Measurements from ENCODE around the gene ZSWIM8. TPM values are rescaled to one million over a fixed set of nuclear protein-coding genes. Genes with fewer than 3 reads are reported as not detected.

ZSWIM8 gene
- polyA plus RNA-seq, 1 donor (not counting 4 experiments of a cell fraction or from before 2014, with no cell fraction given): 34.2 TPM

DNA sequence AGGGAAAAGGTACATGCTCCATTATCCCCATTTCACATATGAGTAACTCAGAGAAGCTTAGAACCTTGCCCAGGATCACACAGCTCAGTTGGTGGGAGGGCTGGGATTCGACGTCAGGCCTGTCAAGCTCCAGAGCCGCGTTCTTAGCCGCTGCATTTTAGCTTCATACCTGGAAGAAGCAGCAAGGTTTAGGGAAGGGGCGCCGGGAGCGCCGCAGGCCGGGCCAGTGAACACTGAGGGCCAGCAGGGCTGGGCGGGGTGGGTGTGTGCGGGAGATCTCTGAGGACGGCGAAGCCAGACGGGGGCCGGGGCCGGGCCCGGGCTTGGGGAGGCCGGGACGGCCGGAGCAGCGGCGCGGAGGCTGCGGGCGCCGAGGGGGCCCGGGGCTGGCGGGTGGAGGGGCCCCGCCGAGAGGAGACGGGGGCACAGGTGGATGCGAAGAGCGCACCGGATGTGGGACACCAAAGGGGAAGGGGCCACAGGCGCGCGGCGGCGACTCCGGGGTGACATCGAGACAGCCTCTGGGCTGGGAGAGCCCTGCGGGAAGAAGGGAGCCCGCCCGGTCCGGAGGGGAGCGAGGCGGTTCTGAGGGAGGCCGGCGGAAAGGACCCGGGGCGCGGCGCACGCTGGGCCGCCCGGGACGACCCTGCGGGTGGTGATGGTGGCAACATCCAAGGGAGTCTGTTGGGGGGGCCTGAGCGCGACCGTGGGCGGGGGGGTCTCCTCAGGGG, 25.5 kb downstream of the ZSWIM8 start:
- H3K9me3 ChIP-seq (ENCODE audit: control insufficient read depth, low read depth, low read length): no peaks in the 10 kb centered on the region
- TF ChIP-seq, protein P1, sequence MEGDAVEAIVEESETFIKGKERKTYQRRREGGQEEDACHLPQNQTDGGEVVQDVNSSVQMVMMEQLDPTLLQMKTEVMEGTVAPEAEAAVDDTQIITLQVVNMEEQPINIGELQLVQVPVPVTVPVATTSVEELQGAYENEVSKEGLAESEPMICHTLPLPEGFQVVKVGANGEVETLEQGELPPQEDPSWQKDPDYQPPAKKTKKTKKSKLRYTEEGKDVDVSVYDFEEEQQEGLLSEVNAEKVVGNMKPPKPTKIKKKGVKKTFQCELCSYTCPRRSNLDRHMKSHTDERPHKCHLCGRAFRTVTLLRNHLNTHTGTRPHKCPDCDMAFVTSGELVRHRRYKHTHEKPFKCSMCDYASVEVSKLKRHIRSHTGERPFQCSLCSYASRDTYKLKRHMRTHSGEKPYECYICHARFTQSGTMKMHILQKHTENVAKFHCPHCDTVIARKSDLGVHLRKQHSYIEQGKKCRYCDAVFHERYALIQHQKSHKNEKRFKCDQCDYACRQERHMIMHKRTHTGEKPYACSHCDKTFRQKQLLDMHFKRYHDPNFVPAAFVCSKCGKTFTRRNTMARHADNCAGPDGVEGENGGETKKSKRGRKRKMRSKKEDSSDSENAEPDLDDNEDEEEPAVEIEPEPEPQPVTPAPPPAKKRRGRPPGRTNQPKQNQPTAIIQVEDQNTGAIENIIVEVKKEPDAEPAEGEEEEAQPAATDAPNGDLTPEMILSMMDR (optimal IDR thresholded peaks at IDR 0.05 in 1 of 3, IDR thresholded peaks at IDR 0.05 in 1 of 3, conservative IDR thresholded peaks at IDR 0.05 in 1 of 3; ENCODE audit: extremely low read depth in 1 of 3, insufficient read depth in 2 of 3, low read length in 3 of 3): no peak
- TF ChIP-seq EZH2 (IDR thresholded peaks at IDR 0.05; ENCODE audit: low read length): no peak
- H3K36me3 ChIP-seq (ENCODE audit: control insufficient read depth in 2 of 2, extremely low read depth in 1 of 2, insufficient read depth in 2 of 2, low read length in 2 of 2): peaks cover 22 to 29% of the 10 kb centered on the region in 2 experiments
- peak overlapping the region; percentile 92 for H3K4me2 ChIP-seq (ENCODE audit: control insufficient read depth, extremely low read depth, insufficient read depth, low read depth, low read length)
- no peaks in the 10 kb centered on the region for H3K4me1 ChIP-seq (ENCODE audit: control insufficient read depth, extremely low read depth, insufficient read depth, low read length)
- no peaks in the 10 kb centered on the region for H4K20me1 ChIP-seq (ENCODE audit: control insufficient read depth, extremely low read depth, insufficient read depth, low read length)
- no peak for DNase-seq (ENCODE audit: low read depth, low spot score)
- peak overlapping the region; percentile 82 for H3K9ac ChIP-seq (ENCODE audit: control insufficient read depth, extremely low read depth, insufficient read depth, low read length)
- peaks cover 3% of the 10 kb centered on the region for H3K79me2 ChIP-seq (ENCODE audit: control insufficient read depth, insufficient read depth, low read length)
- H2AFZ ChIP-seq (ENCODE audit: control insufficient read depth, low read length): peak overlapping the region; percentile 59
- H3K27ac ChIP-seq (ENCODE audit: control insufficient read depth, insufficient read depth, low read length): peak overlapping the region; percentile 62
- peak overlapping the region; percentile 73 to 79 (median 76) for H3K4me3 ChIP-seq (ENCODE audit: control insufficient read depth in 2 of 3, extremely low read depth in 1 of 3, insufficient read depth in 2 of 3, low read depth in 1 of 3, low read length in 3 of 3)
- no peaks in the 10 kb centered on the region for H3K27me3 ChIP-seq (ENCODE audit: control insufficient read depth, extremely low read depth, insufficient read depth, low read length)
- dilution Hi-C loops (cut with MboI; ENCODE audit: extremely low pct_ligation_motif_present, low sequenced_read_pairs): no loop called here
- FAIRE-seq: no peak
- H3K9me1 ChIP-seq (ENCODE audit: control insufficient read depth, extremely low read depth, insufficient read depth, low read length): no peaks in the 10 kb centered on the region

DNA sequence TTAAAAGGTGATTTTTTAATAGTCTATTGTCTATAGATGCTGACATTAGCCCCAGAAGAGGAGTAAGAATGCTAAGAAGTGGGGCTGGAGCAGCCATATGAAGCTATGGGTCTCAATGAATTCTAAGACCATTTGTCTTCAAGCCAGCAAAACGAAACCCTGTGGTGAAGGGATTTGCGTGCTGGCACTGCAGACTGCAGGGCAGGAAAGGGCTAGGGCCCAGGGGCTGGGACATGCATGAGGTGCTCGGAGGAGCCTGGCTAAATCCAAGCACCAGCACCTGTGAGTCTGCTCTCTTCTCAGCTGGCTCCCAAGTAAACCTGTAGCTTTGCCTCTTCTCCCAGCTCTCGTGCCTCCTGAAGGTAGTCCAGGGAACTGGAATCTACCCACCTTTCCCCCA, 27.3 kb downstream of the ZSWIM8 start:
- no peak overlapping the region for H3K9ac ChIP-seq (ENCODE audit: control insufficient read depth, extremely low read depth, insufficient read depth, low read length)
- no peak overlapping the region for H3K4me3 ChIP-seq (ENCODE audit: control insufficient read depth in 2 of 3, extremely low read depth in 1 of 3, insufficient read depth in 2 of 3, low read depth in 1 of 3, low read length in 3 of 3)
- no peak overlapping the region for H3K4me2 ChIP-seq (ENCODE audit: control insufficient read depth, extremely low read depth, insufficient read depth, low read depth, low read length)
- no peaks in the 10 kb centered on the region for H3K9me3 ChIP-seq (ENCODE audit: control insufficient read depth, low read depth, low read length)
- DNase-seq (ENCODE audit: low read depth, low spot score): no peak
- TF ChIP-seq, protein P1 (optimal IDR thresholded peaks at IDR 0.05 in 1 of 3, IDR thresholded peaks at IDR 0.05 in 1 of 3, conservative IDR thresholded peaks at IDR 0.05 in 1 of 3; ENCODE audit: extremely low read depth in 1 of 3, insufficient read depth in 2 of 3, low read length in 3 of 3): no peak
- no peak for TF ChIP-seq EZH2 (IDR thresholded peaks at IDR 0.05; ENCODE audit: low read length)
- no peaks in the 10 kb centered on the region for H3K9me1 ChIP-seq (ENCODE audit: control insufficient read depth, extremely low read depth, insufficient read depth, low read length)
- H4K20me1 ChIP-seq (ENCODE audit: control insufficient read depth, extremely low read depth, insufficient read depth, low read length): no peaks in the 10 kb centered on the region
- H3K27me3 ChIP-seq (ENCODE audit: control insufficient read depth, extremely low read depth, insufficient read depth, low read length): no peaks in the 10 kb centered on the region
- H3K4me1 ChIP-seq (ENCODE audit: control insufficient read depth, extremely low read depth, insufficient read depth, low read length): peaks cover 2% of the 10 kb centered on the region
- FAIRE-seq: no peak
- H3K79me2 ChIP-seq (ENCODE audit: control insufficient read depth, insufficient read depth, low read length): peaks cover 3% of the 10 kb centered on the region
- no peak overlapping the region for H3K27ac ChIP-seq (ENCODE audit: control insufficient read depth, insufficient read depth, low read length)
- no peak overlapping the region for H2AFZ ChIP-seq (ENCODE audit: control insufficient read depth, low read length)
- dilution Hi-C loops (cut with MboI; ENCODE audit: extremely low pct_ligation_motif_present, low sequenced_read_pairs): no loop called here
- H3K36me3 ChIP-seq (ENCODE audit: control insufficient read depth in 2 of 2, extremely low read depth in 1 of 2, insufficient read depth in 2 of 2, low read length in 2 of 2): peaks cover 7 to 25% of the 10 kb centered on the region in 2 experiments
